GM23338 (cell line): Measurements from ENCODE around the gene ARSB. TPM values are rescaled to one million over a fixed set of nuclear protein-coding genes. Genes with fewer than 3 reads are reported as not detected.

ENCODE experiments used
- ATAC-seq: fragments of 200-7000 bp; cut with Tn5 transposase; 3 replicates; pipeline ENCODE4 v1.9.1; 2020
- DNase-seq: peaks from one replicate; pipeline ENCODE4 v3.0.0-alpha.2; 2015; ENCODE audit warnings: low spot score
- H2AFZ ChIP-seq: fragments of 200-600 bp; sonication (generic); 2 replicates; pipeline ENCODE4 v1.8.0; 2016; ENCODE audit warnings: antibody characterized with exemption, mild to moderate bottlenecking, moderate library complexity
- H3F3A ChIP-seq: fragments of 200-600 bp; sonication (generic); replicated peaks from 2 replicates; pipeline ENCODE4 v1.8.0; 2017; ENCODE audit warnings: antibody characterized with exemption, mixed run types, low read depth
- H3K27ac ChIP-seq: fragments of 200-600 bp; sonication (generic); 2 replicates; pipeline ENCODE4 v1.6.1; 2016; ENCODE audit warnings: low read depth
- H3K27me3 ChIP-seq: fragments of 200-600 bp; sonication (generic); 2 replicates; pipeline ENCODE4 v1.8.0; 2016; ENCODE audit warnings: mild to moderate bottlenecking, mixed run types, moderate library complexity; ENCODE audit not compliant: insufficient read depth
- H3K36me3 ChIP-seq: fragments of 200-600 bp; sonication (generic); 2 replicates; pipeline ENCODE4 v1.8.0; 2016; ENCODE audit warnings: mild to moderate bottlenecking; ENCODE audit not compliant: insufficient read depth
- H3K4me1 ChIP-seq: fragments of 200-600 bp; sonication (generic); 2 replicates; pipeline ENCODE4 v1.8.0; 2016; ENCODE audit warnings: mild to moderate bottlenecking, moderate library complexity; ENCODE audit not compliant: insufficient read depth
- H3K4me2 ChIP-seq: fragments of 200-600 bp; sonication (generic); 2 replicates; pipeline ENCODE4 v1.7.1; 2017; ENCODE audit warnings: mixed run types
- H3K4me3 ChIP-seq: fragments of 200-600 bp; sonication (generic); 2 replicates; pipeline ENCODE4 v1.6.1; 2016; ENCODE audit warnings: mixed run types
- H3K79me2 ChIP-seq: fragments of 200-600 bp; sonication (generic); replicated peaks from 2 replicates; pipeline ENCODE4 v1.8.0; 2017; ENCODE audit warnings: mild to moderate bottlenecking; ENCODE audit not compliant: insufficient read depth
- H3K9me2 ChIP-seq: fragments of 200-600 bp; sonication (generic); 2 replicates; pipeline ENCODE4 v1.8.0; 2017; ENCODE audit not compliant: insufficient read depth
- H4K20me1 ChIP-seq: fragments of 200-600 bp; sonication (generic); replicated peaks from 2 replicates; pipeline ENCODE4 v1.8.0; 2017; ENCODE audit warnings: mild to moderate bottlenecking; ENCODE audit not compliant: insufficient read depth
- H3K27ac Mint-ChIP-seq: 2 replicates; pipeline ENCODE4 v1.8.0; 2020; ENCODE audit warnings: inconsistent platforms, mild to moderate bottlenecking, moderate library complexity, mixed read lengths
- H3K27me3 Mint-ChIP-seq: 3 replicates; pipeline ENCODE4 v1.8.0; 2022; ENCODE audit warnings: low read depth, mild to moderate bottlenecking, moderate library complexity, mixed read lengths, inconsistent platforms; ENCODE audit not compliant: insufficient read depth, poor library complexity
- H3K36me3 Mint-ChIP-seq: 3 replicates; pipeline ENCODE4 v1.8.0; 2021; ENCODE audit warnings: low read depth, mild to moderate bottlenecking, inconsistent platforms, moderate library complexity, mixed read lengths
- H3K4me1 Mint-ChIP-seq: 3 replicates; pipeline ENCODE4 v1.8.0; 2020; ENCODE audit warnings: mild to moderate bottlenecking, inconsistent platforms, mixed read lengths
- H3K4me3 Mint-ChIP-seq: 3 replicates; pipeline ENCODE4 v1.8.0; 2021; ENCODE audit warnings: moderate library complexity, mild to moderate bottlenecking, inconsistent platforms, mixed read lengths
- H3K9me3 Mint-ChIP-seq: 3 replicates; pipeline ENCODE4 v1.8.0; 2020; ENCODE audit warnings: moderate library complexity, mild to moderate bottlenecking, inconsistent platforms, mixed read lengths
- CREB1 ChIP-seq: fragments of 250-450 bp; sonication (Bioruptor Pico); IDR thresholded peaks from 2 replicates; pipeline ENCODE4 v1.5.0; 2020; ENCODE audit warnings: low read depth, mild to moderate bottlenecking, moderate library complexity
- CTCF ChIP-seq, 2 experiments: fragments of 200-600 bp in 1 of 2; sonication (generic) in 1 of 2; conservative IDR thresholded peaks; 2 replicates each; pipeline versions ENCODE4 v1.5.1 to v1.6.1; 2016 to 2017; ENCODE audit warnings: antibody characterized with exemption in 2 of 2, low read depth in 2 of 2, mild to moderate bottlenecking in 2 of 2, moderate library complexity in 1 of 2
- EZH2 ChIP-seq: fragments of 200-600 bp; sonication (generic); IDR thresholded peaks from one replicate; pipeline ENCODE4 v1.8.0; 2017; ENCODE audit warnings: antibody characterized with exemption, mild to moderate bottlenecking, low read depth; ENCODE audit not compliant: unreplicated experiment
- EZH2phosphoT487 ChIP-seq: fragments of 200-600 bp; sonication (generic); IDR thresholded peaks from one replicate; pipeline ENCODE4 v1.8.1; 2018; ENCODE audit warnings: antibody characterized with exemption; ENCODE audit not compliant: unreplicated experiment
- JUNB ChIP-seq: IDR thresholded peaks from one replicate; pipeline ENCODE4 v1.6.1; 2016; ENCODE audit warnings: antibody characterized with exemption; ENCODE audit not compliant: unreplicated experiment
- NANOG ChIP-seq: IDR thresholded peaks from 2 replicates; pipeline ENCODE4 v1.6.1; 2016; ENCODE audit warnings: antibody characterized with exemption, borderline replicate concordance
- POLR2AphosphoS5 ChIP-seq: IDR thresholded peaks from 2 replicates; pipeline ENCODE4 v1.6.1; 2016; ENCODE audit warnings: antibody characterized with exemption, low read depth
- STAT1 ChIP-seq: IDR thresholded peaks from one replicate; pipeline ENCODE4 v1.6.1; 2016; ENCODE audit warnings: antibody characterized with exemption; ENCODE audit not compliant: unreplicated experiment
- ZNF114 ChIP-seq: fragments of 250-450 bp; sonication (Bioruptor Pico); IDR thresholded peaks from 2 replicates; pipeline ENCODE4 v1.5.0; 2020; ENCODE audit warnings: mild to moderate bottlenecking, moderate library complexity
- ZNF331 ChIP-seq: fragments of 250-450 bp; sonication (Bioruptor Pico); IDR thresholded peaks from 2 replicates; pipeline ENCODE4 v1.5.0; 2020; ENCODE audit warnings: low read depth, mild to moderate bottlenecking, moderate library complexity
- ZNF462 ChIP-seq: fragments of 250-450 bp; sonication (Bioruptor Pico); IDR thresholded peaks from 2 replicates; pipeline ENCODE4 v1.5.0; 2020; ENCODE audit warnings: mild to moderate bottlenecking, moderate library complexity
- polyA plus RNA-seq: library from polyadenylated mRNA; unstranded; fragments of >200 nt; fragmentation: Nextera tagmentation; extraction: Ambion mirVana; gene quantifications from 2 replicates; pipeline ENCODE4 v1.2.1, GENCODE V29; 2016
- total RNA-seq: library from RNA; depleted of rRNA; stranded (reverse); fragments of >200 nt; shearing (Covaris generic); gene quantifications from 2 replicates; pipeline ENCODE4 v1.2.3, GENCODE V29; 2014
- TF ChIP-seq, protein P1 (sequence below): IDR thresholded peaks from one replicate; pipeline ENCODE4 v1.6.1; 2018; ENCODE audit warnings: antibody characterized with exemption; ENCODE audit not compliant: unreplicated experiment
- TF ChIP-seq, protein P2 (sequence below): IDR thresholded peaks from 2 replicates; pipeline ENCODE4 v1.6.1; 2016; ENCODE audit warnings: antibody characterized with exemption

Gene ARSB
- total and polyA plus RNA-seq, 2 experiments from 2014 or later = 7.4 to 24.6 TPM

DNA sequence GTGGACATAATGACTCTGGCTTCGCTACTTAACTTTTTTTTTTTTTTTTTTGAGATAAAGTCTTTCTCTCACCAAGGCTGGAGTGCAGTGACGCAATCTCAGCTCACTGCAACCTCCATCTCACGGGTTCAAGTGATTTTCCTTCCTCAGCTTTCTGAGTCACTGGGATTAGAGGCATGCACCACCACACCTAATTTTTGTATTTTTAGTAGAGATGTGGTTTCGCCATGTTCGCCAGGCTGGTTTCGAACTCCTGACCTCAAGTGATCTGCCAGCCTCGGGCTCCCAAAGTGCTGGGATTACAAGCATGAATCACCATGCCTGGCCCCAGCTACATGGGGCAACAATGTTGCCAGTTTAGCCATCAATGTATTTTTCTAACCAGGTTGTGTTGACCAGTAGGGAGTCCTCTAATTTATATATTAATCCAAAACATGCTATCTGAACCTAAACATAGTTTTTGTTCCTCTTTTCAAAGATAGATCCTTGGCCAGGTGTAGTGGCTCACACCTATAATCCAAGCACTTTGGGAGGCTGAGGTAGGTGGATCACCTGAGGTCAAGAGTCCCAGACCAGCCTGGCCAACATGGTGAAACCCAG, 216.2 kb downstream of the ARSB start:
- Mint-ChIP-seq H3K27me3 (peaks cover 2% of the 10 kb centered on the region), H3K4me3 (no peak overlapping the region), H3K4me1 (peaks cover 22% of the 10 kb centered on the region), H3K27ac (no peak overlapping the region), H3K36me3 (peaks cover 1% of the 10 kb centered on the region; the same call in 1 of the 3 replicates), H3K9me3 (peaks cover 2% of the 10 kb centered on the region; the same call in 1 of the 3 replicates)
- no peaks in the 10 kb centered on the region for H3F3A ChIP-seq
- no peak overlapping the region for H3K4me3 ChIP-seq
- no peak for TF ChIP-seq CREB1 (CRISPR knock-in tag)
- no peak for TF ChIP-seq ZNF114 (CRISPR knock-in tag)
- TF ChIP-seq, protein P1, sequence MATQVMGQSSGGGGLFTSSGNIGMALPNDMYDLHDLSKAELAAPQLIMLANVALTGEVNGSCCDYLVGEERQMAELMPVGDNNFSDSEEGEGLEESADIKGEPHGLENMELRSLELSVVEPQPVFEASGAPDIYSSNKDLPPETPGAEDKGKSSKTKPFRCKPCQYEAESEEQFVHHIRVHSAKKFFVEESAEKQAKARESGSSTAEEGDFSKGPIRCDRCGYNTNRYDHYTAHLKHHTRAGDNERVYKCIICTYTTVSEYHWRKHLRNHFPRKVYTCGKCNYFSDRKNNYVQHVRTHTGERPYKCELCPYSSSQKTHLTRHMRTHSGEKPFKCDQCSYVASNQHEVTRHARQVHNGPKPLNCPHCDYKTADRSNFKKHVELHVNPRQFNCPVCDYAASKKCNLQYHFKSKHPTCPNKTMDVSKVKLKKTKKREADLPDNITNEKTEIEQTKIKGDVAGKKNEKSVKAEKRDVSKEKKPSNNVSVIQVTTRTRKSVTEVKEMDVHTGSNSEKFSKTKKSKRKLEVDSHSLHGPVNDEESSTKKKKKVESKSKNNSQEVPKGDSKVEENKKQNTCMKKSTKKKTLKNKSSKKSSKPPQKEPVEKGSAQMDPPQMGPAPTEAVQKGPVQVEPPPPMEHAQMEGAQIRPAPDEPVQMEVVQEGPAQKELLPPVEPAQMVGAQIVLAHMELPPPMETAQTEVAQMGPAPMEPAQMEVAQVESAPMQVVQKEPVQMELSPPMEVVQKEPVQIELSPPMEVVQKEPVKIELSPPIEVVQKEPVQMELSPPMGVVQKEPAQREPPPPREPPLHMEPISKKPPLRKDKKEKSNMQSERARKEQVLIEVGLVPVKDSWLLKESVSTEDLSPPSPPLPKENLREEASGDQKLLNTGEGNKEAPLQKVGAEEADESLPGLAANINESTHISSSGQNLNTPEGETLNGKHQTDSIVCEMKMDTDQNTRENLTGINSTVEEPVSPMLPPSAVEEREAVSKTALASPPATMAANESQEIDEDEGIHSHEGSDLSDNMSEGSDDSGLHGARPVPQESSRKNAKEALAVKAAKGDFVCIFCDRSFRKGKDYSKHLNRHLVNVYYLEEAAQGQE = no peak
- no peak for TF ChIP-seq ZNF331 (CRISPR knock-in tag)
- no peak for TF ChIP-seq EZH2phosphoT487
- TF ChIP-seq JUNB = no peak
- TF ChIP-seq CTCF (conservative IDR thresholded peaks at IDR 0.05; ENCODE audit: low read depth in 2 of 2) = no peak
- TF ChIP-seq, protein P2, sequence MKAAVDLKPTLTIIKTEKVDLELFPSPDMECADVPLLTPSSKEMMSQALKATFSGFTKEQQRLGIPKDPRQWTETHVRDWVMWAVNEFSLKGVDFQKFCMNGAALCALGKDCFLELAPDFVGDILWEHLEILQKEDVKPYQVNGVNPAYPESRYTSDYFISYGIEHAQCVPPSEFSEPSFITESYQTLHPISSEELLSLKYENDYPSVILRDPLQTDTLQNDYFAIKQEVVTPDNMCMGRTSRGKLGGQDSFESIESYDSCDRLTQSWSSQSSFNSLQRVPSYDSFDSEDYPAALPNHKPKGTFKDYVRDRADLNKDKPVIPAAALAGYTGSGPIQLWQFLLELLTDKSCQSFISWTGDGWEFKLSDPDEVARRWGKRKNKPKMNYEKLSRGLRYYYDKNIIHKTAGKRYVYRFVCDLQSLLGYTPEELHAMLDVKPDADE = no peak
- TF ChIP-seq EZH2 = no peak
- no peak for TF ChIP-seq ZNF462 (CRISPR knock-in tag)
- TF ChIP-seq NANOG = no peak
- no peak for TF ChIP-seq STAT1
- TF ChIP-seq POLR2AphosphoS5 = no peak
- no peaks in the 10 kb centered on the region for H4K20me1 ChIP-seq
- H3K4me2 ChIP-seq = no peak overlapping the region
- peaks cover 9% of the 10 kb centered on the region for H3K4me1 ChIP-seq
- no peaks in the 10 kb centered on the region for H3K79me2 ChIP-seq
- H3K9me2 ChIP-seq = peaks cover 9% of the 10 kb centered on the region
- H2AFZ ChIP-seq = no peak overlapping the region
- no peak overlapping the region for H3K27ac ChIP-seq
- H3K27me3 ChIP-seq = no peaks in the 10 kb centered on the region
- ATAC-seq (no peak), DNase-seq (no peak)
- no peaks in the 10 kb centered on the region for H3K36me3 ChIP-seq
